Smooth muscle cell (in vitro differentiated cells): ENCODE data around the gene DACT3. TPM values are rescaled to one million over a fixed set of nuclear protein-coding genes. Genes with fewer than 3 reads are reported as not detected.

Source experiments
- DNase-seq: peaks from one replicate; lab custom pipeline; 2025; ENCODE audit not compliant: unreplicated experiment; lab: John Stamatoyannopoulos, UW
- H2AFZ ChIP-seq: fragments of 200-600 bp; sonication (generic); 2 replicates; pipeline ENCODE4 v1.6.0; 2016; ENCODE audit warnings: antibody characterized with exemption, low read depth, mild to moderate bottlenecking
- H3F3A ChIP-seq: fragments of 200-600 bp; sonication (generic); 2 replicates; pipeline ENCODE4 v1.6.0; 2017; ENCODE audit warnings: antibody characterized with exemption, low read depth
- H3K27ac ChIP-seq: fragments of 200-600 bp; sonication (generic); 2 replicates; pipeline ENCODE4 v1.5.1; 2016; ENCODE audit warnings: low read depth, mild to moderate bottlenecking
- H3K27me3 ChIP-seq: fragments of 200-600 bp; sonication (generic); 2 replicates; pipeline ENCODE4 v1.6.1; 2016; ENCODE audit warnings: low read depth, mild to moderate bottlenecking
- H3K36me3 ChIP-seq: fragments of 200-600 bp; sonication (generic); 2 replicates; pipeline ENCODE4 v1.5.1; 2016; ENCODE audit warnings: low read depth
- H3K4me1 ChIP-seq: fragments of 200-600 bp; sonication (generic); 2 replicates; pipeline ENCODE4 v1.5.1; 2016; ENCODE audit warnings: low read depth
- H3K4me2 ChIP-seq: fragments of 200-600 bp; sonication (generic); 2 replicates; pipeline ENCODE4 v1.6.0; 2016; ENCODE audit warnings: mild to moderate bottlenecking
- H3K4me3 ChIP-seq: fragments of 200-600 bp; sonication (generic); 2 replicates; pipeline ENCODE4 v1.5.1; 2016; ENCODE audit warnings: mild to moderate bottlenecking
- H3K79me2 ChIP-seq: fragments of 200-600 bp; sonication (generic); 2 replicates; pipeline ENCODE4 v1.6.0; 2016; ENCODE audit warnings: low read depth, mild to moderate bottlenecking
- H3K9ac ChIP-seq: fragments of 200-600 bp; sonication (generic); 2 replicates; pipeline ENCODE4 v1.6.0; 2016; ENCODE audit warnings: low read depth
- H3K9me3 ChIP-seq: fragments of 200-600 bp; sonication (generic); replicated peaks from 2 replicates; pipeline ENCODE4 v1.5.1; 2016; ENCODE audit warnings: low read depth
- H4K20me1 ChIP-seq: fragments of 200-600 bp; sonication (generic); 2 replicates; pipeline ENCODE4 v1.6.0; 2016; ENCODE audit warnings: low read depth
- WGBS: methylation state at CpG from one replicate; pipeline ENCODE4 v1.1.7; 2016; ENCODE audit warnings: low lambda C conversion rate; 5-methylcytosine and 5-hydroxymethylcytosine counted together
- polyA plus RNA-seq: library from polyadenylated mRNA; unstranded; fragments of >200 nt; fragmentation: Nextera tagmentation; extraction: Ambion mirVana; gene quantifications from 2 replicates; pipeline ENCODE4 v1.2.1, GENCODE V29; 2016
- total RNA-seq: library from RNA; depleted of rRNA; stranded (reverse); fragments of >200 nt; gene quantifications from 2 replicates; pipeline ENCODE4 v1.2.3, GENCODE V29; 2014
- TF ChIP-seq, protein P1 (sequence below): fragments of 200-600 bp; sonication (generic); IDR thresholded peaks from 2 replicates; pipeline ENCODE4 v1.5.1; 2017; ENCODE audit warnings: borderline replicate concordance, mild to moderate bottlenecking, antibody characterized with exemption; ENCODE audit not compliant: insufficient read depth, poor library complexity, severe bottlenecking

The DACT3 gene
- total and polyA plus RNA-seq, 2 experiments from 2014 or later, result 6.2 to 22.7 TPM

DNA sequence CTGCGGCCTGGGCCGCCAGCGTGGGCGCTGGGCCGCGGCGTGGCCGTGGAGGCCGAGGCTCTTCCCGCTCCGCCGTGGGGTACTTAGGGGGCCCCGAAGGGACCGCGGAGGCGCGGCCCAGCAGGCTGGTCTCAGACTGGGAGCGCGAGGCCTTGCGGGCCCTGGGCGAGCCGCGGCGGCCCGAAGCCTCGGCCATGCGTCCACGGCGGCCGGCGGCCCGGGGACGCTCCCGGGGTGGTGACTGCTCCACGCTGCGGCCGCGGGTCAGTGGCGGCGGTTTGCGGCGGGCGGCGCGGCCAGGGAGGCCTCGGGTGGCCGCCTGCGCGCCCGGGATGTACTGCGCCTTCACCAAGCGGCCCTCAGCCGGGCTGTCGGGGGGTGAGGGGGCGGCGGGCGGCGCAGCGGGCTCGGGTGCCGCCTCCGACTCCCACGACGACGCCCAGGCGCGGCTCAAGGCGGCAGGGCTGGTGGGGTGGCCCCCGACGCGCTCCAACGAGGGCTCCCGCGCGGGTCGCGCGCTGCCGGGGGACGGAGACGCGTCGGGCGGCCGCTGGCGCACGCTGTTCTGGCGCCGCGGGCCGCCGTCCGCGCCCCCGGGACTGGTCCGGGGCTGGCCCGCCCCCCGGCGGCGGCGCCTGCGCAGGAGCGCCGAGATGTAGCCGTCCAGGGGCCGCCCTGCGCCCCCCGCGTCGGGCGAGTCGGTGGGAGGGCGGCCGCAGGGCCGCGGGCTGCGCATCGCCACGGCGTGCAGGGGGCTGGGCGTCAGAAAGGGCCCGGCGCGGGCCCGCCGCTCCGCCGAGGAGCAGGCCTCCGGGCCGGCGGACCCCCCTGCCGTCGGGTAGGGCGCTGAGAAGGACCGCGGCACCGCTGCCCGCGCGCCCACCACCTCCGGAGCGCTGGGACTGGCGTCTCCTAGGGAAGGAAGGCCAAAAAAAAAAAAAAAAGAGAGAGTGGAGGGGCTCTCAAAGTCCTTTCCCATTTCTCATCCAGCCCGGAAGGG lies 11.7 kb downstream of the DACT3 start:
- Histone ChIP-seq H3K27ac (no peak overlapping the region), H3K27me3 (peaks cover 8% of the 10 kb centered on the region), H3K79me2 (no peaks in the 10 kb centered on the region), H3K9me3 (no peaks in the 10 kb centered on the region), H3K9ac (no peak overlapping the region), H3F3A (peaks cover 2% of the 10 kb centered on the region), H2AFZ (no peak overlapping the region), H4K20me1 (peaks cover 3% of the 10 kb centered on the region), H3K4me3 (no peak overlapping the region), H3K4me2 (no peak overlapping the region), H3K4me1 (no peaks in the 10 kb centered on the region), H3K36me3 (no peaks in the 10 kb centered on the region)
- no peak for DNase-seq
- TF ChIP-seq, protein P1, sequence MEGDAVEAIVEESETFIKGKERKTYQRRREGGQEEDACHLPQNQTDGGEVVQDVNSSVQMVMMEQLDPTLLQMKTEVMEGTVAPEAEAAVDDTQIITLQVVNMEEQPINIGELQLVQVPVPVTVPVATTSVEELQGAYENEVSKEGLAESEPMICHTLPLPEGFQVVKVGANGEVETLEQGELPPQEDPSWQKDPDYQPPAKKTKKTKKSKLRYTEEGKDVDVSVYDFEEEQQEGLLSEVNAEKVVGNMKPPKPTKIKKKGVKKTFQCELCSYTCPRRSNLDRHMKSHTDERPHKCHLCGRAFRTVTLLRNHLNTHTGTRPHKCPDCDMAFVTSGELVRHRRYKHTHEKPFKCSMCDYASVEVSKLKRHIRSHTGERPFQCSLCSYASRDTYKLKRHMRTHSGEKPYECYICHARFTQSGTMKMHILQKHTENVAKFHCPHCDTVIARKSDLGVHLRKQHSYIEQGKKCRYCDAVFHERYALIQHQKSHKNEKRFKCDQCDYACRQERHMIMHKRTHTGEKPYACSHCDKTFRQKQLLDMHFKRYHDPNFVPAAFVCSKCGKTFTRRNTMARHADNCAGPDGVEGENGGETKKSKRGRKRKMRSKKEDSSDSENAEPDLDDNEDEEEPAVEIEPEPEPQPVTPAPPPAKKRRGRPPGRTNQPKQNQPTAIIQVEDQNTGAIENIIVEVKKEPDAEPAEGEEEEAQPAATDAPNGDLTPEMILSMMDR, result no peak
- WGBS, result 36% methylated on average over 109 of the region's 144 CpGs

DNA sequence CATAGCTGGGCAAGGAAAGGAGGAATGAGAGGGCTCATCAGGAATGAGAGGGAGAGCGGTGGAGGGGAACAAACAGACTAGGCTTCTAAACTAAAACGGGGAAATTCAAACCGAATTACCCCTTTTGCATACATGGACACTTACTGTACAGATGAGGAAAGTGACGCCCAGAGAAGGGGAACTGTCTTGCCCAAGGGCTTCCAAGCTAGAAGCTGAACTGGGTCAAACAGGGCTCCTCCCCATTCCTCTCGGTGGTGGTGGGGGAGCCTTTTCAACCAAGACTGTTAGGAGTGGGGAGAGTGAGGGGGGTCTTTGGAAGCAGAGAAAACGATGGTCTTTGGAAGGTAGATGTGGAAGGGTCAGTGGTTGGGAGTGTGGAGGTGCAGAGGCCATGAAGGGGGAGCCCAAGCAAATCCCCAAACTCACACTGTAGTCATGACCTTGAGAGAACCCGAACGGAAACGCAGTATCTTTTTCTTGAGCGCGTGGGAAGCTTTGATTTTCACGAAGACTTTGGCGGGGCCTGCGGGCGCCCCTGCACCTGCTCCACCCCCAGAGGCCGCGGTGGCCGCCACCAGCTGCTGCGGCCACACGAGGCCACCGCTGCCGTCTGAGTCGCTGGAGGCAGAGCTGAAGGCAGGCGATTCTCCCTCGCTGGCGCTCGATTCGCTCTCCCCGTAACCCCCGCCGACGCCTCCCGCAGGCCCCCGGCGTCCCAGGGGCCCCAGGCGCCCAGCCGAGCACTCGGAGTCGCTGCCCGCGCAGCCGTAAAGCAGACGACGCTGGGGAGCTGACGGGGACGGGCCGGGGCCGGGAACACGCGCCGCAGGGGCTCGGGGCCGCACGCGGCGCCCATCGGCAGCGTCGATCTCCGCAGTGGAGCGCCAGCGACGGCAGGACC lies 12.7 kb downstream of the DACT3 start:
- Histone ChIP-seq H3K9ac (no peak overlapping the region), H3K4me1 (no peaks in the 10 kb centered on the region), H3K79me2 (no peaks in the 10 kb centered on the region), H3F3A (peaks cover 2% of the 10 kb centered on the region), H3K9me3 (no peaks in the 10 kb centered on the region), H4K20me1 (no peaks in the 10 kb centered on the region), H2AFZ (no peak overlapping the region), H3K36me3 (no peaks in the 10 kb centered on the region), H3K4me2 (no peak overlapping the region), H3K27ac (no peak overlapping the region), H3K27me3 (peaks cover 8% of the 10 kb centered on the region), H3K4me3 (no peak overlapping the region)
- no peak for DNase-seq
- TF ChIP-seq, protein P1, result no peak
- 50% methylated on average over 24 of the region's 63 CpGs for WGBS

- H3K9me3 ChIP-seq, result no peaks in the 10 kb centered on the region
- TF ChIP-seq, protein P1, result no peak
- H3K27me3 ChIP-seq, result peaks cover 8% of the 10 kb centered on the region
- no peaks in the 10 kb centered on the region for H3K4me1 ChIP-seq
- H3K79me2 ChIP-seq, result no peaks in the 10 kb centered on the region
- 82% methylated on average over 3 of the region's 3 CpGs for WGBS
- H3K4me3 ChIP-seq, result no peak overlapping the region
- no peaks in the 10 kb centered on the region for H4K20me1 ChIP-seq
- peaks cover 2% of the 10 kb centered on the region for H3F3A ChIP-seq
- H3K36me3 ChIP-seq, result no peaks in the 10 kb centered on the region
- DNase-seq, result no peak
- no peak overlapping the region for H3K27ac ChIP-seq
- H2AFZ ChIP-seq, result no peak overlapping the region
- H3K9ac ChIP-seq, result no peak overlapping the region
- no peak overlapping the region for H3K4me2 ChIP-seq
These were observed 14.6 kb downstream of the DACT3 start for GRCh38 chr19:46646402-46646801.
